GM12878 (cell line): Measurements from ENCODE around the gene NAV2. TPM values are rescaled to one million over a fixed set of nuclear protein-coding genes. Genes with fewer than 3 reads are reported as not detected.

ENCODE experiments used
- ATAC-seq: fragments of 200-7000 bp; cut with Tn5 transposase; 3 replicates; pipeline ENCODE4 v1.9.1; 2020; ENCODE audit warnings: mild to moderate bottlenecking, moderate library complexity
- BruUV-seq: library from RNA; stranded (reverse); fragments of 400-500 nt; replicated peaks from 2 replicates; lab custom pipeline; 2021; lab: Mats Ljungman, UMichigan
- CTCF ChIA-PET: fragments of 300-600 bp; sonication (Branson Sonifier 250); formaldehyde crosslinking; extraction: SDS; loops from one replicate; lab custom pipeline; 2021; ENCODE audit warnings: inconsistent platforms; lab: Yijun Ruan, JAX
- POLR2A ChIA-PET: fragments of 350-600 bp; formaldehyde crosslinking; extraction: SDS; loops from one replicate; lab custom pipeline; 2021; ENCODE audit warnings: inconsistent platforms; lab: Charles Lee
- RAD21 ChIA-PET: fragments of 300-600 bp; sonication (Branson Sonifier 250); formaldehyde crosslinking; loops from one replicate; lab custom pipeline; 2023; ENCODE audit warnings: antibody characterized with exemption; ENCODE audit not compliant: unreplicated experiment; lab: Charles Lee
- SMC1A ChIA-PET: fragments of 300-600 bp; sonication (Branson Sonifier 250); formaldehyde crosslinking; loops from one replicate; lab custom pipeline; 2023; ENCODE audit not compliant: unreplicated experiment, uncharacterized antibody; lab: Charles Lee
- DNase-seq: peaks from one replicate; pipeline ENCODE4 v3.0.0-alpha.2; 2011; ENCODE audit warnings: low read depth, low spot score
- FAIRE-seq: peaks from 3 replicates; lab custom pipeline; 2011; peaks lifted over from hg19 to GRCh38; lab: Jason Lieb, UNC
- H2AFZ ChIP-seq: 2 replicates; pipeline ENCODE4 v1.6.0; 2011; ENCODE audit warnings: low read depth, low read length, control low read depth; ENCODE audit not compliant: control insufficient read depth
- H3K27ac ChIP-seq: 2 replicates; pipeline ENCODE4 v1.5.1; 2011; ENCODE audit warnings: control low read depth; ENCODE audit not compliant: control insufficient read depth, insufficient read depth
- H3K27me3 ChIP-seq, 2 experiments: replicated peaks in 1 of 2; 2 replicates each; pipeline versions ENCODE4 v1.6.0 to v1.6.1; 2011; ENCODE audit warnings: low read length in 1 of 2; ENCODE audit not compliant: control insufficient read depth in 2 of 2, insufficient read depth in 2 of 2
- H3K36me3 ChIP-seq, 2 experiments: 2 replicates each; pipeline ENCODE4 v1.5.1; 2011; ENCODE audit warnings: low read length in 1 of 2; ENCODE audit not compliant: control insufficient read depth in 2 of 2, insufficient read depth in 2 of 2
- H3K4me1 ChIP-seq: 2 replicates; pipeline ENCODE4 v1.6.1; 2011; ENCODE audit warnings: mild to moderate bottlenecking, low read length, moderate library complexity, mixed read lengths; ENCODE audit not compliant: control insufficient read depth, insufficient read depth
- H3K4me2 ChIP-seq: 2 replicates; pipeline ENCODE4 v1.6.0; 2011; ENCODE audit warnings: control low read depth; ENCODE audit not compliant: control insufficient read depth, insufficient read depth
- H3K4me3 ChIP-seq: fragments of 200-600 bp; sonication (generic); 2 replicates; pipeline ENCODE4 v1.5.1; 2016
- H3K79me2 ChIP-seq: 2 replicates; pipeline ENCODE4 v1.6.0; 2011; ENCODE audit warnings: low read length; ENCODE audit not compliant: control insufficient read depth, insufficient read depth
- H3K9ac ChIP-seq: 2 replicates; pipeline ENCODE4 v1.8.0; 2011; ENCODE audit warnings: low read length, control low read depth, mixed read lengths; ENCODE audit not compliant: control insufficient read depth, insufficient read depth
- H3K9me3 ChIP-seq: replicated peaks from 3 replicates; pipeline ENCODE4 v1.5.1; 2011; ENCODE audit warnings: mild to moderate bottlenecking, low read length; ENCODE audit not compliant: control insufficient read depth, insufficient read depth
- H4K20me1 ChIP-seq: 2 replicates; pipeline ENCODE4 v1.6.0; 2011; ENCODE audit not compliant: control insufficient read depth, insufficient read depth
- BRCA1 ChIP-seq: IDR thresholded peaks from 2 replicates; pipeline ENCODE4 v1.6.1; 2011; ENCODE audit warnings: low read depth, low read length, improper control_type of control experiment
- CREM ChIP-seq: IDR thresholded peaks from 2 replicates; pipeline ENCODE4 v1.6.1; 2014; ENCODE audit warnings: antibody characterized with exemption, low read depth
- MYC ChIP-seq: IDR thresholded peaks from 2 replicates; pipeline ENCODE4 v1.6.1; 2011; ENCODE audit warnings: mild to moderate bottlenecking, low read length, moderate library complexity, inconsistent platforms; ENCODE audit not compliant: insufficient read depth, insufficient replicate concordance, insufficient read length, severe bottlenecking
- POU2F2 ChIP-seq: IDR thresholded peaks from 3 replicates; pipeline ENCODE4 v1.6.1; 2011; ENCODE audit warnings: low read depth, mild to moderate bottlenecking, low read length, borderline replicate concordance
- RCOR1 ChIP-seq: conservative IDR thresholded peaks from 2 replicates; pipeline ENCODE4 v1.6.1; 2012; ENCODE audit warnings: low read depth, low read length, improper control_type of control experiment
- SMAD1 ChIP-seq: fragments of 450-650 bp; IDR thresholded peaks from 2 replicates; pipeline ENCODE4 v1.6.1; 2018; ENCODE audit warnings: mild to moderate bottlenecking, low read depth; ENCODE audit not compliant: partially characterized antibody
- ZBTB33 ChIP-seq: fragments of 450-650 bp; IDR thresholded peaks from 2 replicates; pipeline ENCODE4 v1.6.1; 2017; ENCODE audit warnings: mild to moderate bottlenecking
- ZNF384 ChIP-seq: IDR thresholded peaks from 2 replicates; pipeline ENCODE4 v1.6.1; 2012; ENCODE audit warnings: low read depth, mild to moderate bottlenecking, low read length, improper control_type of control experiment, borderline replicate concordance
- WGBS: methylation state at CpG from one replicate; pipeline ENCODE4 v1.1.6; 2016; ENCODE audit warnings: low lambda C conversion rate; ENCODE audit not compliant: insufficient replicate concordance, insufficient coverage; ENCODE audit errors: missing lambda C conversion rate; 5-methylcytosine and 5-hydroxymethylcytosine counted together
- in situ Hi-C: fragments of 300-500 bp; cut with MboI; formaldehyde crosslinking; loops from 9 replicates; pipeline ENCODE4 v1.14.3; 2018; ENCODE audit warnings: mixed read lengths
- intact Hi-C: fragments of 100-400 bp; cut with micrococcal nuclease; formaldehyde crosslinking; loops from one replicate; pipeline ENCODE4 v1.14.2; 2022; ENCODE audit not compliant: unreplicated experiment
- polyA plus RNA-seq, 11 experiments: library from polyadenylated mRNA; depleted of rRNA in 4 of 11; unstranded in 6 of 11; stranded (reverse) in 5 of 11; fragments of >200 nt; fragmentation: Nextera tagmentation in 4 of 11; fragmentation: Illumina TruSeq in 1 of 11; extraction: Ambion mirVana in 4 of 11; extraction: Trizol in 1 of 11; gene quantifications; 1 replicate in 1 of 11; 2 replicates in 10 of 11; pipeline versions ENCODE4 v1.2.1 to v1.2.3, GENCODE V29; 2011 to 2016; ENCODE audit warnings: inconsistent platforms in 2 of 11, missing spikeins in 2 of 11, low read depth in 1 of 11
- total RNA-seq, 4 experiments: library from RNA; depleted of rRNA in 3 of 4; stranded (reverse); fragments of >200 nt in 3 of 4; fragmentation: Illumina TruSeq in 1 of 4; extraction: Trizol in 1 of 4; gene quantifications; 2 replicates each; pipeline versions ENCODE4 v1.2.1 to v1.2.3, GENCODE V29; 2013 to 2021
- TF ChIP-seq, protein P1 (sequence below): fragments of 450-650 bp; IDR thresholded peaks from 2 replicates; pipeline ENCODE4 v1.6.1; 2016; ENCODE audit warnings: mild to moderate bottlenecking, moderate library complexity, borderline replicate concordance

NAV2 gene
- total and polyA plus RNA-seq, 10 of the 15 experiments (the other 5 are each of a cell fraction or from before 2014, with no cell fraction given): 0.35 to 6.1 (median 1.1) TPM

GRCh38 chr11:19821993-19822392 is 109.4 kb downstream of the NAV2 start:
- RAD21 ChIA-PET: no interaction called here
- no TSS peak for BruUV-seq
- POLR2A ChIA-PET: no interaction called here

More at GRCh38 chr11:19821993-19822392, 109.4 kb downstream of the NAV2 start:
- WGBS: 49% methylated on average over 3 of the region's 3 CpGs
- ChIA-PET SMC1A (interaction anchor here (1.6 kb wide), 1 partner anchor 48 kb away, joined by 5 read pairs; no protein-coding TSS in a partner anchor), CTCF (interaction anchor here (0.6 kb wide), 1 partner anchor 390 kb away, joined by 3 read pairs; no protein-coding TSS in a partner anchor)
- H3K4me1 ChIP-seq: no peaks in the 10 kb centered on the region; the same call in 1 of the 2 replicates
- DNase-seq (no peak), ATAC-seq (no peak), FAIRE-seq (no peak)
- no peak overlapping the region for H2AFZ ChIP-seq
- intact Hi-C loops (no loop called here), in situ Hi-C loops (no loop called here)
- no peaks in the 10 kb centered on the region for H3K27me3 ChIP-seq
- H3K9me3 ChIP-seq: no peaks in the 10 kb centered on the region
- no peak overlapping the region for H3K4me3 ChIP-seq
- H3K36me3 ChIP-seq: no peaks in the 10 kb centered on the region
- H3K9ac ChIP-seq: no peak overlapping the region
- no peaks in the 10 kb centered on the region; the same call in 1 of the 2 replicates for H4K20me1 ChIP-seq
- no peak overlapping the region for H3K27ac ChIP-seq
- H3K79me2 ChIP-seq: no peaks in the 10 kb centered on the region
- TF ChIP-seq CREM: no peak
- no peak for TF ChIP-seq ZBTB33
- TF ChIP-seq RCOR1: no peak
- TF ChIP-seq ZNF384: no peak
- TF ChIP-seq BRCA1: no peak
- TF ChIP-seq SMAD1: no peak
- no peak for TF ChIP-seq MYC
- TF ChIP-seq, protein P1, sequence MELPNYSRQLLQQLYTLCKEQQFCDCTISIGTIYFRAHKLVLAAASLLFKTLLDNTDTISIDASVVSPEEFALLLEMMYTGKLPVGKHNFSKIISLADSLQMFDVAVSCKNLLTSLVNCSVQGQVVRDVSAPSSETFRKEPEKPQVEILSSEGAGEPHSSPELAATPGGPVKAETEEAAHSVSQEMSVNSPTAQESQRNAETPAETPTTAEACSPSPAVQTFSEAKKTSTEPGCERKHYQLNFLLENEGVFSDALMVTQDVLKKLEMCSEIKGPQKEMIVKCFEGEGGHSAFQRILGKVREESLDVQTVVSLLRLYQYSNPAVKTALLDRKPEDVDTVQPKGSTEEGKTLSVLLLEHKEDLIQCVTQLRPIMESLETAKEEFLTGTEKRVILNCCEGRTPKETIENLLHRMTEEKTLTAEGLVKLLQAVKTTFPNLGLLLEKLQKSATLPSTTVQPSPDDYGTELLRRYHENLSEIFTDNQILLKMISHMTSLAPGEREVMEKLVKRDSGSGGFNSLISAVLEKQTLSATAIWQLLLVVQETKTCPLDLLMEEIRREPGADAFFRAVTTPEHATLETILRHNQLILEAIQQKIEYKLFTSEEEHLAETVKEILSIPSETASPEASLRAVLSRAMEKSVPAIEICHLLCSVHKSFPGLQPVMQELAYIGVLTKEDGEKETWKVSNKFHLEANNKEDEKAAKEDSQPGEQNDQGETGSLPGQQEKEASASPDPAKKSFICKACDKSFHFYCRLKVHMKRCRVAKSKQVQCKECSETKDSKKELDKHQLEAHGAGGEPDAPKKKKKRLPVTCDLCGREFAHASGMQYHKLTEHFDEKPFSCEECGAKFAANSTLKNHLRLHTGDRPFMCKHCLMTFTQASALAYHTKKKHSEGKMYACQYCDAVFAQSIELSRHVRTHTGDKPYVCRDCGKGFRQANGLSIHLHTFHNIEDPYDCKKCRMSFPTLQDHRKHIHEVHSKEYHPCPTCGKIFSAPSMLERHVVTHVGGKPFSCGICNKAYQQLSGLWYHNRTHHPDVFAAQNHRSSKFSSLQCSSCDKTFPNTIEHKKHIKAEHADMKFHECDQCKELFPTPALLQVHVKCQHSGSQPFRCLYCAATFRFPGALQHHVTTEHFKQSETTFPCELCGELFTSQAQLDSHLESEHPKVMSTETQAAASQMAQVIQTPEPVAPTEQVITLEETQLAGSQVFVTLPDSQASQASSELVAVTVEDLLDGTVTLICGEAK: no peak
- no peak for TF ChIP-seq POU2F2
- H3K4me2 ChIP-seq: no peak overlapping the region
